HCT116 (cell line): ENCODE results near the gene ING4. TPM values are rescaled to one million over a fixed set of nuclear protein-coding genes. Genes with fewer than 3 reads are reported as not detected.
A peak's percentile ranks its signal among the peaks of the same experiment; 100 is the strongest.

ENCODE experiments used
- ATAC-seq: fragments of 200-7000 bp; cut with Tn5 transposase; 2 replicates; pipeline ENCODE4 v1.9.1; 2020; ENCODE audit warnings: mild to moderate bottlenecking, moderate library complexity
- BruUV-seq: library from RNA; stranded (reverse); fragments of 400-500 nt; replicated peaks from 2 replicates; lab custom pipeline; 2021; lab: Mats Ljungman, UMichigan
- CTCF ChIA-PET: fragments of 300-600 bp; sonication (Branson Sonifier 250); formaldehyde crosslinking; loops from one replicate; lab custom pipeline; 2021; ENCODE audit warnings: antibody characterized with exemption; lab: Charles Lee
- POLR2A ChIA-PET: fragments of 300-600, 350-600 bp; sonication (Branson Sonifier 250); formaldehyde crosslinking; loops from one replicate; lab custom pipeline; 2021; ENCODE audit warnings: antibody characterized with exemption; lab: Charles Lee
- RAD21 ChIA-PET, 2 experiments: fragments of 300-600 bp; sonication (Branson Sonifier 250); formaldehyde crosslinking; loops; one replicate each; lab custom pipeline; 2023; ENCODE audit warnings: low total read pairs in 2 of 2; ENCODE audit not compliant: uncharacterized antibody in 2 of 2, unreplicated experiment in 2 of 2, low non-redundant PET in 1 of 2; lab: Charles Lee
- DNase-seq: peaks from one replicate; pipeline ENCODE4 v3.0.0-alpha.2; 2010; ENCODE audit warnings: low read depth, low spot score
- H2AFZ ChIP-seq: fragments of 200-600 bp; shearing (Covaris generic), sonication (generic); 2 replicates; pipeline ENCODE4 v1.6.1; 2017; ENCODE audit warnings: low read depth, mixed run types, mixed read lengths, antibody characterized with exemption, low read length; ENCODE audit not compliant: poor library complexity, severe bottlenecking
- H3K27ac ChIP-seq: 2 replicates; pipeline ENCODE4 v1.5.1; 2012; ENCODE audit warnings: low read depth, low read length
- H3K27me3 ChIP-seq: fragments of 200-600 bp; sonication (generic); 2 replicates; pipeline ENCODE4 v1.6.1; 2016; ENCODE audit warnings: mixed run types, low read length, mixed read lengths; ENCODE audit not compliant: insufficient read depth
- H3K36me3 ChIP-seq, 2 experiments: fragments of 200-500 bp in 1 of 2; fragments of 200-600 bp in 1 of 2; sonication (Bioruptor generic) in 1 of 2; sonication (generic) in 1 of 2; 2 replicates each; pipeline versions ENCODE4 v1.5.1 to v1.6.1; 2014 to 2016; ENCODE audit warnings: low read length in 2 of 2, inconsistent platforms in 1 of 2, mixed read lengths in 1 of 2, mixed run types in 1 of 2; ENCODE audit not compliant: insufficient read depth in 2 of 2, control insufficient read depth in 1 of 2
- H3K4me1 ChIP-seq, 2 experiments: fragments of 200-600 bp in 1 of 2; sonication (generic) in 1 of 2; 2 replicates each; pipeline versions ENCODE4 v1.5.1 to v1.6.1; 2012 to 2017; ENCODE audit warnings: low read length in 2 of 2, inconsistent platforms in 1 of 2, mild to moderate bottlenecking in 1 of 2, mixed read lengths in 1 of 2, mixed run types in 1 of 2, moderate library complexity in 1 of 2; ENCODE audit not compliant: insufficient read depth in 2 of 2, control insufficient read depth in 1 of 2
- H3K4me2 ChIP-seq: fragments of 200-600 bp; sonication (generic); 2 replicates; pipeline ENCODE4 v1.6.1; 2017; ENCODE audit warnings: mixed run types, low read length, mixed read lengths
- H3K4me3 ChIP-seq, 2 experiments: fragments of 200-600 bp in 1 of 2; sonication (generic) in 1 of 2; replicated peaks in 1 of 2; 2 replicates each; pipeline ENCODE4 v1.5.1; 2011 to 2016; ENCODE audit warnings: low read length in 2 of 2, control low read depth in 1 of 2, low read depth in 1 of 2, mild to moderate bottlenecking in 1 of 2, mixed read lengths in 1 of 2, mixed run types in 1 of 2
- H3K79me2 ChIP-seq: fragments of 200-600 bp; sonication (generic); 2 replicates; pipeline ENCODE4 v1.6.1; 2017; ENCODE audit warnings: mild to moderate bottlenecking, mixed run types, low read length, moderate library complexity, mixed read lengths; ENCODE audit not compliant: insufficient read depth
- H3K9ac ChIP-seq: fragments of 200-600 bp; sonication (generic); 2 replicates; pipeline ENCODE4 v1.6.1; 2016; ENCODE audit warnings: low read length, mixed read lengths
- H3K9me2 ChIP-seq: fragments of 200-600 bp; sonication (generic), shearing (Covaris generic); 2 replicates; pipeline ENCODE4 v1.6.1; 2017; ENCODE audit warnings: mixed run types, mild to moderate bottlenecking, moderate library complexity; ENCODE audit not compliant: insufficient read depth
- H3K9me3 ChIP-seq, 2 experiments: fragments of 200-500 bp in 1 of 2; fragments of 200-600 bp in 1 of 2; sonication (Bioruptor generic) in 1 of 2; sonication (generic) in 1 of 2; 2 replicates each; pipeline ENCODE4 v1.6.1; 2014 to 2017; ENCODE audit warnings: low read length in 2 of 2, mixed read lengths in 2 of 2, inconsistent platforms in 1 of 2, low read depth in 1 of 2, mild to moderate bottlenecking in 1 of 2, mixed run types in 1 of 2, moderate library complexity in 1 of 2; ENCODE audit not compliant: control insufficient read depth in 1 of 2, insufficient read depth in 1 of 2
- H4K20me1 ChIP-seq: fragments of 200-600 bp; sonication (generic), shearing (Covaris generic); 2 replicates; pipeline ENCODE4 v1.6.1; 2017; ENCODE audit warnings: mixed run types, mild to moderate bottlenecking, moderate library complexity; ENCODE audit not compliant: insufficient read depth
- ATF3 ChIP-seq: IDR thresholded peaks from 2 replicates; pipeline ENCODE4 v1.6.1; 2012
- CBX3 ChIP-seq: IDR thresholded peaks from 2 replicates; pipeline ENCODE4 v1.6.1; 2012; ENCODE audit warnings: low read depth
- CEBPB ChIP-seq: IDR thresholded peaks from 2 replicates; pipeline ENCODE4 v1.6.1; 2012; ENCODE audit warnings: low read depth
- EGR1 ChIP-seq: IDR thresholded peaks from 2 replicates; pipeline ENCODE4 v1.6.1; 2012; ENCODE audit warnings: low read depth
- ELF1 ChIP-seq: IDR thresholded peaks from 2 replicates; pipeline ENCODE4 v1.6.1; 2012; ENCODE audit warnings: low read depth, borderline replicate concordance
- FOSL1 ChIP-seq: IDR thresholded peaks from 2 replicates; pipeline ENCODE4 v1.6.1; 2012; ENCODE audit warnings: low read depth
- SP1 ChIP-seq: IDR thresholded peaks from 2 replicates; pipeline ENCODE4 v1.6.1; 2012; ENCODE audit warnings: low read depth
- SRF ChIP-seq: IDR thresholded peaks from 2 replicates; pipeline ENCODE4 v1.6.1; 2012; ENCODE audit warnings: low read depth
- TCF7L2 ChIP-seq: IDR thresholded peaks from 2 replicates; pipeline ENCODE4 v1.7.0; 2011; ENCODE audit warnings: borderline replicate concordance, inconsistent platforms; ENCODE audit not compliant: insufficient read depth, insufficient read length; ENCODE audit errors: extremely low read depth
- YY1 ChIP-seq: IDR thresholded peaks from 2 replicates; pipeline ENCODE4 v1.6.1; 2011; ENCODE audit warnings: low read length, low read depth, moderate library complexity, mild to moderate bottlenecking; ENCODE audit not compliant: insufficient replicate concordance; ENCODE audit errors: extremely low read depth
- ZFX ChIP-seq: fragments of 450-650 bp; IDR thresholded peaks from 2 replicates; pipeline ENCODE4 v1.6.1; 2017
- ZNF274 ChIP-seq: fragments of 200-500 bp; sonication (Bioruptor generic); IDR thresholded peaks from 2 replicates; pipeline ENCODE4 v1.6.1; 2014; ENCODE audit warnings: mild to moderate bottlenecking, low read depth, low read length, inconsistent platforms
- intact Hi-C: fragments of 100-400 bp; cut with micrococcal nuclease; formaldehyde crosslinking; loops from 2 replicates; pipeline ENCODE4 v1.10.0; 2022
- total RNA-seq: library from RNA; stranded (reverse); gene quantifications from one replicate; pipeline ENCODE4 v1.2.1, GENCODE V29; 2021; ENCODE audit not compliant: unreplicated experiment
- TF ChIP-seq, protein P1 (sequence below), 3 experiments: fragments of 200-600 bp in 1 of 3; sonication (generic) in 1 of 3; IDR thresholded peaks in 2 of 3; conservative IDR thresholded peaks in 1 of 3; 2 replicates each; pipeline ENCODE4 v1.5.1; 2012 to 2017; ENCODE audit warnings: low read depth in 2 of 3, low read length in 2 of 3, antibody characterized with exemption in 1 of 3, borderline replicate concordance in 1 of 3, control low read depth in 1 of 3, mild to moderate bottlenecking in 1 of 3, mixed read lengths in 1 of 3, mixed run types in 1 of 3, moderate library complexity in 1 of 3; ENCODE audit not compliant: insufficient read depth in 1 of 3
- TF ChIP-seq, protein P2 (sequence below): IDR thresholded peaks from 2 replicates; pipeline ENCODE4 v1.6.1; 2011; ENCODE audit warnings: mild to moderate bottlenecking, low read length, moderate library complexity; ENCODE audit not compliant: insufficient replicate concordance; ENCODE audit errors: extremely low read depth

The ING4 gene
- total RNA-seq, 1 experiment from 2014 or later = 17.9 TPM

GRCh38 chr12:6613015-6613775 lies 49.7 kb downstream of the ING4 start (continued):
- TF ChIP-seq YY1 (peak; percentile 70), TCF7L2 (no peak), SRF (no peak), FOSL1 (no peak), ZNF274 (no peak), EGR1 (no peak)

DNA sequence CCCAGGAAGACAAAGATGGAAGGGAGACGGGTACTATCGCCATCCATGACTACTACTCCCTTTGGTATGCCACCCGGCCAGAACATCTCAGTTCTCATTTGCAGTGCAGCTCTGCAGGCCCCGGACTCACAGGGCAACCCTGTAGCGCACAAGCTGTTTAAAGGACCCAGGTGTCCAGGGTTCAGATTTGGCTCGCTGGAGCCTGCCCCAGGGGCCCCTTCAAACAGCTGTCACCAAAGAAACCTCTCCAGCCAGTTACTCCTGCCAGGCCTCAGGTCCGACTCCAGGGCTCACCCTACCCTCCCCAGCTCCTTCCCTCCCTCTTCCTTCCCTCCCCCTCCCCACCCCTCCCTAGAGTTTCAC lies 50.3 kb downstream of the ING4 start:
- Histone ChIP-seq H3K4me2 (peak overlapping the region; percentile 89), H3K4me3 (peak overlapping the region; percentile 22 to 52), H3K27ac (peak overlapping the region; percentile 98), H3K9ac (peak overlapping the region; percentile 64), H3K4me1 (peaks cover 48 to 55% of the 10 kb centered on the region in 2 experiments), H2AFZ (peak overlapping the region; percentile 70)
- CTCF ChIA-PET = interaction anchor here (1.1 to 3.9 kb wide), 4 partner anchors 55 to 141 kb away, joined by 3 to 14 read pairs (median 6); partner anchors contain the start of gene MLF2
- ATAC-seq = peak; percentile 2
- BruUV-seq = no TSS peak
- intact Hi-C loops = loop anchor here (1.0 kb wide), 1 partner anchor 77 kb away; the partner anchor contains the start of gene ZNF384
- POLR2A ChIA-PET = interaction anchor here (1.0 to 2.4 kb wide), 8 partner anchors 8 to 276 kb away, joined by 3 to 13 read pairs (median 4); partner anchors contain the start of genes COPS7A, GAPDH, NOP2 and USP5
- TF ChIP-seq ATF3 (no peak), CEBPB (no peak), ZFX (no peak), EGR1 (no peak), SP1 (no peak), ZNF274 (no peak), CBX3 (no peak), TCF7L2 (no peak), SRF (no peak), ELF1 (no peak), FOSL1 (no peak)
- TF ChIP-seq, protein P1, sequence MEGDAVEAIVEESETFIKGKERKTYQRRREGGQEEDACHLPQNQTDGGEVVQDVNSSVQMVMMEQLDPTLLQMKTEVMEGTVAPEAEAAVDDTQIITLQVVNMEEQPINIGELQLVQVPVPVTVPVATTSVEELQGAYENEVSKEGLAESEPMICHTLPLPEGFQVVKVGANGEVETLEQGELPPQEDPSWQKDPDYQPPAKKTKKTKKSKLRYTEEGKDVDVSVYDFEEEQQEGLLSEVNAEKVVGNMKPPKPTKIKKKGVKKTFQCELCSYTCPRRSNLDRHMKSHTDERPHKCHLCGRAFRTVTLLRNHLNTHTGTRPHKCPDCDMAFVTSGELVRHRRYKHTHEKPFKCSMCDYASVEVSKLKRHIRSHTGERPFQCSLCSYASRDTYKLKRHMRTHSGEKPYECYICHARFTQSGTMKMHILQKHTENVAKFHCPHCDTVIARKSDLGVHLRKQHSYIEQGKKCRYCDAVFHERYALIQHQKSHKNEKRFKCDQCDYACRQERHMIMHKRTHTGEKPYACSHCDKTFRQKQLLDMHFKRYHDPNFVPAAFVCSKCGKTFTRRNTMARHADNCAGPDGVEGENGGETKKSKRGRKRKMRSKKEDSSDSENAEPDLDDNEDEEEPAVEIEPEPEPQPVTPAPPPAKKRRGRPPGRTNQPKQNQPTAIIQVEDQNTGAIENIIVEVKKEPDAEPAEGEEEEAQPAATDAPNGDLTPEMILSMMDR (IDR thresholded peaks at IDR 0.05 in 2 of 3, conservative IDR thresholded peaks at IDR 0.05 in 1 of 3; ENCODE audit: borderline replicate concordance in 1 of 3, insufficient read depth in 1 of 3, low read depth in 2 of 3, low read length in 2 of 3) = no peak
- TF ChIP-seq, protein P2, sequence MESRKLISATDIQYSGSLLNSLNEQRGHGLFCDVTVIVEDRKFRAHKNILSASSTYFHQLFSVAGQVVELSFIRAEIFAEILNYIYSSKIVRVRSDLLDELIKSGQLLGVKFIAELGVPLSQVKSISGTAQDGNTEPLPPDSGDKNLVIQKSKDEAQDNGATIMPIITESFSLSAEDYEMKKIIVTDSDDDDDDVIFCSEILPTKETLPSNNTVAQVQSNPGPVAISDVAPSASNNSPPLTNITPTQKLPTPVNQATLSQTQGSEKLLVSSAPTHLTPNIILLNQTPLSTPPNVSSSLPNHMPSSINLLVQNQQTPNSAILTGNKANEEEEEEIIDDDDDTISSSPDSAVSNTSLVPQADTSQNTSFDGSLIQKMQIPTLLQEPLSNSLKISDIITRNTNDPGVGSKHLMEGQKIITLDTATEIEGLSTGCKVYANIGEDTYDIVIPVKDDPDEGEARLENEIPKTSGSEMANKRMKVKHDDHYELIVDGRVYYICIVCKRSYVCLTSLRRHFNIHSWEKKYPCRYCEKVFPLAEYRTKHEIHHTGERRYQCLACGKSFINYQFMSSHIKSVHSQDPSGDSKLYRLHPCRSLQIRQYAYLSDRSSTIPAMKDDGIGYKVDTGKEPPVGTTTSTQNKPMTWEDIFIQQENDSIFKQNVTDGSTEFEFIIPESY = no peak
- TF ChIP-seq, all 23 proteins: peak for 0
- Histone ChIP-seq H3K9me2 (no peaks in the 10 kb centered on the region), H3K27me3 (no peaks in the 10 kb centered on the region), H3K79me2 (no peaks in the 10 kb centered on the region), H4K20me1 (no peaks in the 10 kb centered on the region), H3K36me3 (no peaks in the 10 kb centered on the region), H3K9me3 (no peaks in the 10 kb centered on the region)
- RAD21 ChIA-PET = interaction anchor here in 1 of 2 experiments (0.6 kb wide), 1 partner anchor 77 kb away, joined by 8 read pairs; the partner anchor contains the start of gene ZNF384
- no peak for DNase-seq
